ENCODE results near the gene SELENOK. TPM values are rescaled to one million over a fixed set of nuclear protein-coding genes. Genes with fewer than 3 reads are reported as not detected.

The SELENOK gene
- total RNA-seq, 1 experiment from 2014 or later = 61.0 TPM

DNA sequence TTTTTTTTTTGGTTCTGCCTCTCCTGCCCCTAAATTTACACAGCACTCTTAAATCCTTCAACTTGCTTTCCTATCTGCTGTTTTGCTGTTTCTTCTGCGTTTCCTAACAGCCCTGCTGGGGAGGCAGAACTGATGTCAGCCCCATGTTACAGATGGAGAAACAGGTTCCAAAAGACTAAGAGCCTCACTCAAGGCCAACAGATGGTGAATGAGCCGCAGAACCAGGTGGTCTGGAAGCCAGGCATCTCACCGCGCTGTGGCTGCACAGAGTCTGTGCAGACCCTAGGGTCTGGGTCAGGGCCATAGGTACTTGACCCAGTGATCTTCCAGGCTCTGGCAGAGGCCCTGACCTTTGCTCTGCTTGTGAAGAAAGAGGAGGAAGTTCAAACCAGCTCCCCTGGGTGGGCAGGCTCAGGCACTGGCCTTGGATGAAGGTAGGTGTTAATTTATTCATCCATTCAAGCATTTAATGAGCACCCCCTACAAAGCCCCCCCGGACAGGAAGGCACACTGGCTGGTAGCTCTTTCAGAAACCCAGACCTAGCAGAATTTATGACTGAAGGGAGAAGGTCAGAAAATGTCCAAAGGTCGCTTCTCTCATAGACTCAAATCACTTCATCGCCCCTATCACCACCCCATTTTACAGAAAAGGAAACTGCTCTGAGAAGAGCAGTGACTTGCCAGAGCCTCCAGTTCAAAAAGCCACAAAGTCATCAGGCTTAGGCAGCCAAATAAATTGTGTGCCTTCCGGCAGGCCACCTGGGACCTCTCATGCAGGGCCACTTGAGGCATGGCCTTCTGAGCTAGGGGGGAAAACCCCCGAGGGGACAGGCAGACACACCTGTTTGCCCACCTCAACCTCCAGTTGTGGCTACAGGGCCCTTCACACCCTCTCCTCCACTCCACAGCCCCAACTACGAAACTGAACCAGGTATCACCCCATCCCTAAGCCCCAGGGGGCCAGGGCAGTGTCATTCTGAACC, 48.2 kb downstream of the SELENOK start:
- DNase-seq (ENCODE audit: low spot score) = no peak

DNA sequence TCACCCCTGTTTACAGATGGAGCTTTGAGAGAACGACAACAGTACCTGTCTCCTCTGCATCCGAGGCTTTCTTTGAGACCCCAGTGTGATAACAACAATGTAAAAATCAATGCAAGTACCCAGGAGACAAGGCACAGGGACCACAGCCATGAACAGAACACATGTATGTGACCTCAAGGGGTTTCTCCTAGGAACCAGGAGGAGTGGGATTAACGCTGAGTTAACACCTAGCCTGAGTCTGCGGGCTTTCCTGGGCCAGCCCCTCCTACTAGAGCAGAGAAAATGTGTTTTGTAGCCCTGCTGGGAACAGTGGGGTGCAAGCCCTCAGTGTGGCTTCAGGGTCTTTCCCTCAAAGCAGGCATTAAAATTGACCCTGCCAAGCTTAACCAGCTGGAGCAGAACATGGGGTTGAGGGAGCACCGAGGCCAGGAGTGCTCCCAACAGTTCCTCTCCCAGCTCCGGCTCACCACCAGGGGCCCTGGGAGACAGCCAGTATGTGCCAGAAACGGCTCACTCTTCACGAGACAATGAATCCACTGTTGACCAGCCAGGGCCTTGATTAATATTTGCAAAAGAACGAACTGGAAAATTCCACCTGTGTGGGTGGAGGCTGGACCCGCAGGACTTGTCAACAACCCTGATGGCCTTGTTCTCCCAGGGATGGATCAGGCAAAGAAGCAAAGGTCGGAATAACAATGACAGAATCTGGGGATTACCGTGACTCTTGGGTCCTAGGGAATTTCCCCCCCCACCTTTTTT, 49.0 kb downstream of the SELENOK start:
- no peak for DNase-seq (ENCODE audit: low spot score)

DNA sequence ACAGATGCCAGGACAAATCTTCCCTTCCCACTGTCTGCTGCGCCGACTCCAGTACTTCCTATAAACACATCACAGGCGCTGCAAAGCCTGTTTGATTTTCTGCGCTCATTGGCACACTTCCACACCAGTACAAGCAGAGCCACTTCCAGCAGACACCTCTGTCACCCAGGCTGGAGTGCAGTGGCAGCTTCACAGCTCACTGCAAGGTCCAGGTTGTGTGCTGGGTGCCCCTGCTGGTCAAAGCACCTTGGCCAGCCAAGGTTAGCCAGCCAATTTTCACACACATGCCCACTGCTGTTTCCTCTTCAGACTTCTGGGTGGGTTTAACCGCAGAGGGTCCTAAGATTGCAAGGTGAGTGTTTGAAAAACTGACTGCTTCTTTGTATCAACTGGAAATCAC, 50.4 kb downstream of the SELENOK start:
- no peak for DNase-seq (ENCODE audit: low spot score)

- DNase-seq (ENCODE audit: low spot score) = no peak
These were observed 54.3 kb downstream of the SELENOK start for GRCh38 chr3:53837331-53837730.

GRCh38 chr3:53836084-53836872, 55.4 kb downstream of the SELENOK start:
- DNase-seq (ENCODE audit: low spot score) = no peak

GRCh38 chr3:53835257-53835656, 56.4 kb downstream of the SELENOK start:
- DNase-seq (ENCODE audit: low spot score) = no peak

GRCh38 chr3:53834429-53835095, 57.1 kb downstream of the SELENOK start:
- DNase-seq (ENCODE audit: low spot score) = no peak

Other genes with a start within 250 kb of the SELENOK start
- gene CHDH, start 45.4 kb downstream of the SELENOK start, total RNA-seq (2014; rRNA removed; shearing (Covaris generic)) = 0.02 and 0.39 TPM in 2 replicates
- gene IL17RB, start 45.3 kb downstream of the SELENOK start, total RNA-seq (2014; rRNA removed; shearing (Covaris generic)) = 0.39 TPM in 2 replicates
- 14.1 and 22.3 TPM in 2 replicates for gene ACTR8, start 9.7 kb downstream of the SELENOK start, total RNA-seq (2014; rRNA removed; shearing (Covaris generic))
- gene CACNA2D3, start 230.7 kb upstream of the SELENOK start, total RNA-seq (2014; rRNA removed; shearing (Covaris generic)) = 3.8 and 4.3 TPM in 2 replicates

All from H4 (cell line).